ENCODE results near the gene LIPE.

DNA sequence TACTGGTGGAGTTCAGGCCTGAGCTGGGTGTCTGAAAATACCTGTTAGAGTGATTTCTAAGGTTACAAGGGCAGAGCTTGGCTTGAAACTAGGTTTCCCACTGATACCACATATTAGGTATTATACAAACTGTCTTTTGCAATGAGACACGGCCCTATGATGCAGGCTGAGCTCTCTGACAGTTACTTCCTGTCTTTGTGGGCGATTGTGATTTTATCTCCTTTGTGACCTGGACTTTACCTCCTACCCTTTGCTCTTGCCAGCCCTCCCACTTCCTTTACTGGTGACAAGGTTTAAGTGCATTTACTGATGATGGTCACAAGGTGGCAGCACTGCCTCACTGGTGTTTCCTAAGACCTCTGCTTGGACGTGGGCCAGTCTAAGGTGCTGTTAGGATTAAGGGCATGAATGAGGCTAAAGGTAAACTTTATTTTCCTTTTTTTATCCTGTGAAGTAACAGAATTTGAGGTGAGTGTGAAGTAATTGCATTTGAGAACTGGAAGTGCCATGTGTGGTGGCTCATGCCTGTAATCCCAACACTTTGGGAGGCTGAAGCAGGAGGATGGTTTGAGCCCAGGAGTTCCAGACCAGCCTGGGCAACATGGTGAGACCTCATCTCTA is 23.2 kb upstream of the LIPE start:
- TF ChIP-seq EZH2 (IDR thresholded peaks at IDR 0.05) (no peak), POLR2AphosphoS5 (IDR thresholded peaks at IDR 0.05; ENCODE audit: borderline replicate concordance, low read depth, low read length) (no peak)
